ENCODE measurements around the gene GDF10. TPM values are rescaled to one million over a fixed set of nuclear protein-coding genes. Genes with fewer than 3 reads are reported as not detected.

Gene GDF10
- total RNA-seq, 2 donors from 2014 or later, result 6.6 to 8.0 TPM

GRCh38 chr10:47323636-47324296, 23.8 kb downstream of the GDF10 start:
- WGBS, 2 donors, result 46 to 48% methylated on average over 5 of the region's 5 CpGs
- DNase-seq (peak in 1 of 4 donors; percentile 10), ATAC-seq (no peak)
- H3K27ac ChIP-seq, result no peak overlapping the region
- intact Hi-C loops (cut with DNase I), result no loop called here
- no peak for TF ChIP-seq POLR2A (IDR thresholded peaks at IDR 0.05)
- TF ChIP-seq, protein P1, sequence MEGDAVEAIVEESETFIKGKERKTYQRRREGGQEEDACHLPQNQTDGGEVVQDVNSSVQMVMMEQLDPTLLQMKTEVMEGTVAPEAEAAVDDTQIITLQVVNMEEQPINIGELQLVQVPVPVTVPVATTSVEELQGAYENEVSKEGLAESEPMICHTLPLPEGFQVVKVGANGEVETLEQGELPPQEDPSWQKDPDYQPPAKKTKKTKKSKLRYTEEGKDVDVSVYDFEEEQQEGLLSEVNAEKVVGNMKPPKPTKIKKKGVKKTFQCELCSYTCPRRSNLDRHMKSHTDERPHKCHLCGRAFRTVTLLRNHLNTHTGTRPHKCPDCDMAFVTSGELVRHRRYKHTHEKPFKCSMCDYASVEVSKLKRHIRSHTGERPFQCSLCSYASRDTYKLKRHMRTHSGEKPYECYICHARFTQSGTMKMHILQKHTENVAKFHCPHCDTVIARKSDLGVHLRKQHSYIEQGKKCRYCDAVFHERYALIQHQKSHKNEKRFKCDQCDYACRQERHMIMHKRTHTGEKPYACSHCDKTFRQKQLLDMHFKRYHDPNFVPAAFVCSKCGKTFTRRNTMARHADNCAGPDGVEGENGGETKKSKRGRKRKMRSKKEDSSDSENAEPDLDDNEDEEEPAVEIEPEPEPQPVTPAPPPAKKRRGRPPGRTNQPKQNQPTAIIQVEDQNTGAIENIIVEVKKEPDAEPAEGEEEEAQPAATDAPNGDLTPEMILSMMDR (IDR thresholded peaks at IDR 0.05), result no peak
- no peaks in the 10 kb centered on the region for H3K36me3 ChIP-seq (replicated peaks in 1 of 2; ENCODE audit: insufficient read depth in 1 of 2, low read depth in 2 of 2)
- no peaks in the 10 kb centered on the region for H3K27me3 ChIP-seq
- no peak overlapping the region for H3K4me3 ChIP-seq
- H3K9me3 ChIP-seq, result no peaks in the 10 kb centered on the region
- H3K4me1 ChIP-seq, result peaks cover 5% of the 10 kb centered on the region

DNA sequence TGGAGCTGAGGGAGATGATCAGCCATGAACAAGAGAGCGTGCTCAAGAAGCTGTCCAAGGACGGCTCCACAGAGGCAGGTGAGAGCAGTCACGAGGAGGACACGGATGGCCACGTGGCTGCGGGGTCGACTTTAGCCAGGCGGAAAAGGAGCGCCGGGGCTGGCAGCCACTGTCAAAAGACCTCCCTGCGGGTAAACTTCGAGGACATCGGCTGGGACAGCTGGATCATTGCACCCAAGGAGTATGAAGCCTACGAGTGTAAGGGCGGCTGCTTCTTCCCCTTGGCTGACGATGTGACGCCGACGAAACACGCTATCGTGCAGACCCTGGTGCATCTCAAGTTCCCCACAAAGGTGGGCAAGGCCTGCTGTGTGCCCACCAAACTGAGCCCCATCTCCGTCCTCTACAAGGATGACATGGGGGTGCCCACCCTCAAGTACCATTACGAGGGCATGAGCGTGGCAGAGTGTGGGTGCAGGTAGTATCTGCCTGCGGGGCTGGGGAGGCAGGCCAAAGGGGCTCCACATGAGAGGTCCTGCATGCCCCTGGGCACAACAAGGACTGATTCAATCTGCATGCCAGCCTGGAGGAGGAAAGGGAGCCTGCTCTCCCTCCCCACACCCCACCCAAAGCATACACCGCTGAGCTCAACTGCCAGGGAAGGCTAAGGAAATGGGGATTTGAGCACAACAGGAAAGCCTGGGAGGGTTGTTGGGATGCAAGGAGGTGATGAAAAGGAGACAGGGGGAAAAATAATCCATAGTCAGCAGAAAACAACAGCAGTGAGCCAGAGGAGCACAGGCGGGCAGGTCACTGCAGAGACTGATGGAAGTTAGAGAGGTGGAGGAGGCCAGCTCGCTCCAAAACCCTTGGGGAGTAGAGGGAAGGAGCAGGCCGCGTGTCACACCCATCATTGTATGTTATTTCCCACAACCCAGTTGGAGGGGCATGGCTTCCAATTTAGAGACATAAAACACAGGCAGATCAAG, 25.6 kb downstream of the GDF10 start:
- Histone ChIP-seq H3K27ac (no peak overlapping the region), H3K36me3 (replicated peaks in 1 of 2; ENCODE audit: insufficient read depth in 1 of 2, low read depth in 2 of 2) (no peaks in the 10 kb centered on the region), H3K27me3 (no peaks in the 10 kb centered on the region), H3K9me3 (no peaks in the 10 kb centered on the region), H3K4me3 (no peak overlapping the region), H3K4me1 (peaks cover 9% of the 10 kb centered on the region)
- intact Hi-C loops (cut with DNase I), result no loop called here
- DNase-seq (peak in 1 of 4 donors; percentile 5), ATAC-seq (no peak)
- 88 to 90% methylated on average over 28 to 30 of the region's 30 CpGs for WGBS, 2 donors
- TF ChIP-seq, protein P1 (IDR thresholded peaks at IDR 0.05), result no peak
- TF ChIP-seq POLR2A (IDR thresholded peaks at IDR 0.05), result no peak

GRCh38 chr10:47326306-47326926, 26.4 kb downstream of the GDF10 start:
- TF ChIP-seq, protein P1 (IDR thresholded peaks at IDR 0.05), result no peak
- TF ChIP-seq POLR2A (IDR thresholded peaks at IDR 0.05), result no peak
- Histone ChIP-seq H3K27me3 (no peaks in the 10 kb centered on the region), H3K4me1 (peaks cover 14% of the 10 kb centered on the region), H3K36me3 (replicated peaks in 1 of 2; ENCODE audit: insufficient read depth in 1 of 2, low read depth in 2 of 2) (no peaks in the 10 kb centered on the region), H3K4me3 (no peak overlapping the region), H3K9me3 (no peaks in the 10 kb centered on the region), H3K27ac (no peak overlapping the region)
- ATAC-seq, result no peak
- WGBS, 2 donors, result 64 to 67% methylated on average over 1 to 4 of the region's 5 CpGs
- DNase-seq, result peak in 1 of 4 donors; percentile 16
- intact Hi-C loops (cut with DNase I), result no loop called here

- no peaks in the 10 kb centered on the region for H3K9me3 ChIP-seq
- peaks cover 14% of the 10 kb centered on the region for H3K4me1 ChIP-seq
- no peak for ATAC-seq
- TF ChIP-seq, protein P1 (IDR thresholded peaks at IDR 0.05), result no peak
- TF ChIP-seq POLR2A (IDR thresholded peaks at IDR 0.05), result no peak
- peak in 1 of 4 donors; percentile 9 for DNase-seq
- H3K4me3 ChIP-seq, result no peak overlapping the region
- no peaks in the 10 kb centered on the region for H3K36me3 ChIP-seq (replicated peaks in 1 of 2; ENCODE audit: insufficient read depth in 1 of 2, low read depth in 2 of 2)
- no peak overlapping the region for H3K27ac ChIP-seq
- intact Hi-C loops (cut with DNase I), result no loop called here
- H3K27me3 ChIP-seq, result no peaks in the 10 kb centered on the region
- WGBS, 2 donors, result 87% methylated on average over 11 of the region's 11 CpGs
Measured at GRCh38 chr10:47326927-47327330, 26.9 kb downstream of the GDF10 start.
